ENCODE measurements around the gene TTLL11. TPM values are rescaled to one million over a fixed set of nuclear protein-coding genes. Genes with fewer than 3 reads are reported as not detected.

Gene TTLL11
- total RNA-seq, 4 donors from 2014 or later: 7.9 to 14.4 (median 9.7) TPM

GRCh38 chr9:121886759-121887485, 206.2 kb downstream of the TTLL11 start:
- TF ChIP-seq, protein P1, sequence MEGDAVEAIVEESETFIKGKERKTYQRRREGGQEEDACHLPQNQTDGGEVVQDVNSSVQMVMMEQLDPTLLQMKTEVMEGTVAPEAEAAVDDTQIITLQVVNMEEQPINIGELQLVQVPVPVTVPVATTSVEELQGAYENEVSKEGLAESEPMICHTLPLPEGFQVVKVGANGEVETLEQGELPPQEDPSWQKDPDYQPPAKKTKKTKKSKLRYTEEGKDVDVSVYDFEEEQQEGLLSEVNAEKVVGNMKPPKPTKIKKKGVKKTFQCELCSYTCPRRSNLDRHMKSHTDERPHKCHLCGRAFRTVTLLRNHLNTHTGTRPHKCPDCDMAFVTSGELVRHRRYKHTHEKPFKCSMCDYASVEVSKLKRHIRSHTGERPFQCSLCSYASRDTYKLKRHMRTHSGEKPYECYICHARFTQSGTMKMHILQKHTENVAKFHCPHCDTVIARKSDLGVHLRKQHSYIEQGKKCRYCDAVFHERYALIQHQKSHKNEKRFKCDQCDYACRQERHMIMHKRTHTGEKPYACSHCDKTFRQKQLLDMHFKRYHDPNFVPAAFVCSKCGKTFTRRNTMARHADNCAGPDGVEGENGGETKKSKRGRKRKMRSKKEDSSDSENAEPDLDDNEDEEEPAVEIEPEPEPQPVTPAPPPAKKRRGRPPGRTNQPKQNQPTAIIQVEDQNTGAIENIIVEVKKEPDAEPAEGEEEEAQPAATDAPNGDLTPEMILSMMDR (IDR thresholded peaks at IDR 0.05): no peak
- no peak for TF ChIP-seq POLR2A (IDR thresholded peaks at IDR 0.05)
- Histone ChIP-seq H3K9me3 (no peaks in the 10 kb centered on the region), H3K27ac (no peak overlapping the region), H3K36me3 (no peaks in the 10 kb centered on the region), H3K4me1 (no peaks in the 10 kb centered on the region), H3K27me3 (no peaks in the 10 kb centered on the region), H3K4me3 (replicated peaks in 1 of 3) (no peak overlapping the region)
- whole genome bisulfite sequencing, 2 donors: 81% methylated on average over 11 of the region's 11 CpGs
- intact Hi-C loops (cut with DNase I): no loop called here
- no peak for DNase-seq

- intact Hi-C loops (cut with DNase I): no loop called here
- Histone ChIP-seq H3K4me3 (replicated peaks in 1 of 3) (no peak overlapping the region), H3K27me3 (no peaks in the 10 kb centered on the region), H3K27ac (no peak overlapping the region), H3K36me3 (no peaks in the 10 kb centered on the region), H3K9me3 (no peaks in the 10 kb centered on the region), H3K4me1 (no peaks in the 10 kb centered on the region)
- DNase-seq: no peak
- no peak for TF ChIP-seq POLR2A (IDR thresholded peaks at IDR 0.05)
- TF ChIP-seq, protein P1 (IDR thresholded peaks at IDR 0.05): no peak
- 89 to 93% methylated on average over 6 of the region's 6 CpGs for WGBS, 2 donors
Observed at GRCh38 chr9:121885345-121885901, 207.7 kb downstream of the TTLL11 start.

DNA sequence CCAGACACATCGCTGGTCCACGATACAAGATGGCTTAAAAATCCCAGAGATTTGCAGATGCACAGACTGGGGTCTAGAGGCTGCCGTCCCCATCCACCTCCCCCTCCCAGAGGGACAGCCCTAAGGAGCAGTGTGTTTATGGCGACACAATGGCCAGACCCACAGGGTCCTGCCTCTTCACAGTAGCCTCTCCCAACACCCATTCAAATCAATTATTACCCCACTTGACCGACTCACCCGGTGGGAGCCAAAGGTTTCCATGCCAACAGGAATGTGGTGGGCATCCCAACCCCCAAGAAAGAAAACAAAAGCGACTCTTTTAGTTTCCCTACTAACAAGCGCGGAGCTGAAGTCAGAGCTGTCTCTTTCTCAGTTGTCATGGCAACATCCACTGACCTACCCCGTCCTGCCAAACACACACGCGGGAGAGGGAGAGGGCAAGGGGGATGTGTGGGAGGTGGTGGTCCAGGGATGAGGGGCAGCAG, 209.0 kb downstream of the TTLL11 start:
- DNase-seq: no peak
- no peak for TF ChIP-seq POLR2A (IDR thresholded peaks at IDR 0.05)
- TF ChIP-seq, protein P1 (IDR thresholded peaks at IDR 0.05): no peak
- no peaks in the 10 kb centered on the region for H3K27me3 ChIP-seq
- H3K4me3 ChIP-seq (replicated peaks in 1 of 3): no peak overlapping the region
- H3K4me1 ChIP-seq: no peaks in the 10 kb centered on the region
- no peak overlapping the region for H3K27ac ChIP-seq
- 66% methylated on average over 12 of the region's 12 CpGs for WGBS, 2 donors
- H3K9me3 ChIP-seq: no peaks in the 10 kb centered on the region
- intact Hi-C loops (cut with DNase I): no loop called here
- H3K36me3 ChIP-seq: no peaks in the 10 kb centered on the region

DNA sequence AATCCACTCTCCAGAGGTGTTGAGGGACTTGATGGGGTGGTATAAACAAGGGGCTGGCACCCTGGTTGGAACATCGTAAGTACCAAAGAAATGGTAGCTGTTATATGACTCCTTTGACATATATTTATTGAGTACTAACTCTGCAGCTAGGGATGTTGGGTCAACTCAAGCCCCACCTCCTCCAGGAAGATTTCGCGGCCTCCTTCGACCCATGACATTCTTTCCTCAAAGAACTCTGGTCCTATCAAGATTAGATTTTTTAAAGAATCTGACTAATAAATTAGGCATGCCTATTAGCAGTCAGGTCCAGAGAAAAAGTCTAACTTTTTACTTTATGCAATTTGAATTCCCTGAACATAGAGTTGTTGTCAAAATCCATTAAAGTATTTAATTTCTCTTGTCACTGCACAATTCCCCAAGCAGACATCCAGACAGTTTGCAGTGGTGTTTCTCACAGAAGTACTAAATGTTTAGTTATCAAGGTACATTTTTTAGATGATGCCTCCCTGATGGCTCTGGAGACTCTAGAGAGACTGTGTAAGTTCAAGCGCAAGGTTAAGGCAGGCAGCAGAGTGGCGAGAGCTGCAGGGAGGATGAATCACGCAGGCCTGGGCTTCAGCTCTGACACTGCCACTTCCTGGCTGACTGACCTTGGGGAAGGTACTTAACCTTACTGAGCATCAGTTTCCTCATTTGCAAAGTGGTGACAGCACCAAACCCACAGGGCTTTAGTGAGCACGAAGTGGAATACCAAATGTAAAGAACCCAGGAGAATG, 209.6 kb downstream of the TTLL11 start:
- H3K36me3 ChIP-seq: no peaks in the 10 kb centered on the region
- intact Hi-C loops (cut with DNase I): no loop called here
- WGBS, 2 donors: 84 to 94% methylated on average over 8 of the region's 8 CpGs
- H3K4me1 ChIP-seq: no peaks in the 10 kb centered on the region
- H3K9me3 ChIP-seq: no peaks in the 10 kb centered on the region
- DNase-seq: no peak
- H3K27me3 ChIP-seq: no peaks in the 10 kb centered on the region
- H3K4me3 ChIP-seq (replicated peaks in 1 of 3): no peak overlapping the region
- no peak overlapping the region for H3K27ac ChIP-seq
- no peak for TF ChIP-seq POLR2A (IDR thresholded peaks at IDR 0.05)
- TF ChIP-seq, protein P1 (IDR thresholded peaks at IDR 0.05): no peak
